Ovary (tissue), 3 donors: ENCODE results near the gene AEN.

Source experiments
- POLR2A ChIP-seq: fragments of 450-650 bp; IDR thresholded peaks from one replicate; pipeline ENCODE4 v1.6.1; 2017; ENCODE audit warnings: antibody characterized with exemption, mild to moderate bottlenecking, moderate library complexity
- TF ChIP-seq, protein P1 (sequence below), 3 donors: fragments of 450-650 bp in 2 of 3; fragments of 200-600 bp in 1 of 3; IDR thresholded peaks; one replicate each; pipeline versions ENCODE4 v1.5.1 to v1.8.0; 2016 to 2022; ENCODE audit warnings: antibody characterized with exemption in 3 of 3, mild to moderate bottlenecking in 1 of 3
- donor health status: DM: no; HTN: no; CAD: no.

GRCh38 chr15:88625943-88626741 lies 5.0 kb downstream of the AEN start:
- TF ChIP-seq, protein P1, sequence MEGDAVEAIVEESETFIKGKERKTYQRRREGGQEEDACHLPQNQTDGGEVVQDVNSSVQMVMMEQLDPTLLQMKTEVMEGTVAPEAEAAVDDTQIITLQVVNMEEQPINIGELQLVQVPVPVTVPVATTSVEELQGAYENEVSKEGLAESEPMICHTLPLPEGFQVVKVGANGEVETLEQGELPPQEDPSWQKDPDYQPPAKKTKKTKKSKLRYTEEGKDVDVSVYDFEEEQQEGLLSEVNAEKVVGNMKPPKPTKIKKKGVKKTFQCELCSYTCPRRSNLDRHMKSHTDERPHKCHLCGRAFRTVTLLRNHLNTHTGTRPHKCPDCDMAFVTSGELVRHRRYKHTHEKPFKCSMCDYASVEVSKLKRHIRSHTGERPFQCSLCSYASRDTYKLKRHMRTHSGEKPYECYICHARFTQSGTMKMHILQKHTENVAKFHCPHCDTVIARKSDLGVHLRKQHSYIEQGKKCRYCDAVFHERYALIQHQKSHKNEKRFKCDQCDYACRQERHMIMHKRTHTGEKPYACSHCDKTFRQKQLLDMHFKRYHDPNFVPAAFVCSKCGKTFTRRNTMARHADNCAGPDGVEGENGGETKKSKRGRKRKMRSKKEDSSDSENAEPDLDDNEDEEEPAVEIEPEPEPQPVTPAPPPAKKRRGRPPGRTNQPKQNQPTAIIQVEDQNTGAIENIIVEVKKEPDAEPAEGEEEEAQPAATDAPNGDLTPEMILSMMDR (IDR thresholded peaks at IDR 0.05): no peak
- no peak for TF ChIP-seq POLR2A
